GM21423 (cell line): ENCODE results near the gene PALLD.

Experiments used
- ATAC-seq: cut with Tn5 transposase; IDR thresholded peaks from one replicate; pipeline ENCODE4 v1.9.1; 2021; ENCODE audit warnings: mild to moderate bottlenecking, moderate library complexity; ENCODE audit not compliant: unreplicated experiment

Gene PALLD

DNA sequence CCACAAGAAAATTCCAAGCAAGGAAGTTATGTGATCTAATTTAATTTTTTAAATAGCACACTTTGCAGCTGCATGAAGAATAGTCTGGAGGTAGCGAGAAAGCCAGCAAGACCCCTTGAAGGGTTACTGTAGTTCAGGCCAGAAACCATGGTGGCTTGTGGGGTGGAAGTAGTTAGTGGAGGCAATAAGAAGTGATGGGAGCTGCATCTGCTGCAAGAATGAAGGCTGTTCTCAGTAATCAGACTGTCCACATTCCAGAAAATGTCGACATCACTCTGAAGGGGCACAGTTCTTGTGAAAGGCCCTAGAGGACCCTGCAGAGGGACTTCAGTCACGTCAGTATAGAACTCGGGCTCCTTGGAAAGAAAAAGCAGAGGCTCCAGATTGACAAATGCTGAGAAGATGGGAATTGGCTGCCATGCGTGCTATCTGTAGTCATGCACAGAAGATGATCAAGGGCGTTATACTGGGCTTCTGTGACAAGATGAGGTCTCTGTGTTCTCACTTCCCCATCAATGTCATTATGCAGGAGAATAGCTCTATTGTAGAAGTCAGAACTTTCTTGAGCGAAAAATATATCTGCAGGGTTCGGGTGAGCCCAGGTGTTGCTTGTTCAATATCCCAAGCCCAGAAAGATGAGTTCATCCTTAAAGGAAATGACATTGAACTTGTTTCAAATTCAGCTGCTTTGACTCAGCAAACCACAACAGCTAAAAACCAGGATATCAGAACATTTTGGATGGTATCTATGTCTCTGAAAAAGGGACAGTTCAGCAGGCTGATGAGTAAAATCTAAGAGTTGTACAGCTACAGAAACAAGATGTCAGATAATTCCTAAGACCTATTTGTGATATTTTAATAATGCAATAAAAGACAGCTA, 259.0 kb downstream of the PALLD start:
- ATAC-seq = no peak

DNA sequence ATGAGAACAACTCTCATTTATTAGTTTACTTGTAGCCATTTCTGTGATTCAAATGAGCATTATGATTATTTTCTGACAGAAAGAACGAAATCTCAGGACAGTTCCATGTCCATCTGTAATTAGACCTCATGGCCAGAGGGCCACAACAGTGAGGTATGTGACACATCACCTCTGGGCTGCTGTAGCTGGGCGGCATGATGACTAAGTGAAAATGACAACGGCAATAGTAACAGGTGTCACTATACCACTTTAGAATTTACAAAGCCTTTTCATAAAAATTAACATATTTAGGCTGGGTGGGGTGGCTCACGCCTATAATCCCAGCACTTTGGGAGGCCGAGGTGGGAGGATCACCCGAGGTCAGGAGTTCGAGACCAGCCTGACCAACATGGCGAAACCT, 260.6 kb downstream of the PALLD start:
- no peak for ATAC-seq

DNA sequence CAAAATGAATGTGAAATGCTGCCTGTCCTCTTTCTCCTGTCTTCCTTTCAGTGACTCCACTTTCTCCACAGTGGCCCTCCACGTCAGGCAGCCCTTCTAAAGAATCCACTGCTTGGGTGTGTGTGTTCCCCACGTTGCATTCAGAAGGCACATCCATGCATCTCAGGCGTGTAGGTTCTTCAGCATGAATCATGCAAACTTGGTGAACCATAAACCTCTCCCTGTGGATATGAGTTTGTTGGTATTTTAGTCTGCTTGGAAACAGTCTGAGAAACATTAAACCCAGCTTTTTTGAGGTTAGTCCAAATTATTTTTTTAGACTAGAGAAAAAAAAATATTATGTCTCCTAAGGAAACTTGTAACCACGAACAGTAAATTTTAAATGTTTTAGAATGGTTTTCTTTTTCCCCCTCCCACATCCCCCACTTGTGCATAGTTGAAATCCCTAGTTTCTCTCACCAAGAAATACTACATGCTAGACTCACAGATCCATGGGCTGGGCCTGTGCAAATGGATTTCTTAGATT, 261.6 kb downstream of the PALLD start:
- no peak for ATAC-seq

DNA sequence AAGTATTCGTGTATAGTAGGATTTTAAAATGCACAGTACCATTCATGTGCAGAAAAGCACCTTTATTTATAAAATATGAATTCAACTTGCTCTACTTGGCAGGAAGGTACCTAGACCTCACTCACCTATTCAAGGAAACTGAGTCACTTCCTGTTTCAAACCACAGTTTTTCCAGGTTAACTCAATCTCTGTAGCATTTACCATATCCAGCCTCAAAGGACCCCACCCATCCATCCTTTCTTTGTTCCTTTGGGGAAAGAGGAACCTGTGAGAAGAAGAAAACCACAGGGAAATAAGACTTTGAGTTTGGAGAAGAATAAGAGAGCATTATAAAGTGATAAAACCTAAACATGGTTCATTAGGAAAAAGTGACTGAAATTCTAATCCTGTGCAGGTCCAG, 262.5 kb downstream of the PALLD start:
- no peak for ATAC-seq

DNA sequence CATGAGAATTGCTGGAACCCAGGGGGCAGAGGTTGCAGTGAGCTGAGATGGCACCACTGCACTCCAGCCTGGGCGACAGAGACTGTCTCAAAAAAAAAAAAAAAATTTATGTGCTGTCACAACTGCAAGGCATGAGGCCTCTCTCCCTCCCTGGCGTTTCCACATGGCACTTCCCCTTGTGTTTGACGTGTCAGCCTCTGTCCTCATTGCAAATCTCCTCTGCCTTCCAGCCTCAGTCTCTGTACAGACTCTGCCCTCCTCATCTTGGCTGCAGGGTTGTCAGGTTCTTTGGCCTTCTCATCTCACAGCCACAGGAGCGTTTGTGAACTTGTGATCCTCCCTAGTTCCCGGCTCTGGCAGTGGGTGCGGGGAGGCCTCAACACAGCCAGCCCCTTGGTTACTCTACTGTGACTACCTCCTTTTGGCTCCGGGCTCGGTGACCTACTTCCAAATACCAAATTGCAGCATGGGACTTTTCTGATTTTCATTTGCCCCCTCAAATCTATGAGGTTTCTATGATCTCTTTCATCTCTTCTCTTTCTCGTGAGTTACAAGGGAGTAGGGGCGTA, 263.2 kb downstream of the PALLD start:
- no peak for ATAC-seq

DNA sequence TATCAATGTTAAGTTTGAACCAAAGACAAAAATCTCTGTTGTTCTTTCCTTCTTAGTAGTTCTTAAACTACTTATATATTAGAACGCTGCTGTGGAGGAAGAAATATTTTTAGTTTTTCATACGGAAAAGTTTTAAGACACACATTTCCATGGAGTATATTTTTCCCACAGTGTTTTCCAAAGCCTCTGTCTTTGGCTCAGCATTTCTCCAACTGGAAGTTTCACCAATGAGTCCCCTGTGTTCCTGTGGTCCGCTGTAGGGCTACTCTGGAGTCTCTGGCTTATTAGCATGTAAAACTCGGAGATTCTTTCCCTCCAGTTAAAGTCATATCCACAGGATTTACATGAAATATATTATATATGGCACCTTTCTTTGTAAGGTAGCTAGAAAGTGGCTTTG, 264.2 kb downstream of the PALLD start:
- ATAC-seq = no peak

DNA sequence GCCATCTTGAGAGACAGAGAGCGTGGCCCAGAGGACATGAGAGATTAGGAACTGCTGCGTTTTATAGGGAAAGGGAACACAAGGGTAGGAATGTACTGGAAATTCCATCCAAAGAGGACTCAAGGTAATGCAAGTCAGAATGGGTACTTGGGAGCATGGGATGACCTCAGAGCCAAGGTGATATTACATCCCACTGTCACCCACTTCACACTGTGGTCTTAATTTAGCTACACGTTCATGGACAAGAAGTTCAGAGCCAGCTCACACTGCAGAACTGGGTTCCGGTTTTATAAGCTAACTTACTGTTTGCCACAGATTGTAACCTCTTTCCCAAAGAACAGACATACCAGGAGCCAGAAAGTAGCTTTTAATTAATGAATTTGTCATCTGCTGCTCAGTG, 268.5 kb downstream of the PALLD start:
- no peak for ATAC-seq

DNA sequence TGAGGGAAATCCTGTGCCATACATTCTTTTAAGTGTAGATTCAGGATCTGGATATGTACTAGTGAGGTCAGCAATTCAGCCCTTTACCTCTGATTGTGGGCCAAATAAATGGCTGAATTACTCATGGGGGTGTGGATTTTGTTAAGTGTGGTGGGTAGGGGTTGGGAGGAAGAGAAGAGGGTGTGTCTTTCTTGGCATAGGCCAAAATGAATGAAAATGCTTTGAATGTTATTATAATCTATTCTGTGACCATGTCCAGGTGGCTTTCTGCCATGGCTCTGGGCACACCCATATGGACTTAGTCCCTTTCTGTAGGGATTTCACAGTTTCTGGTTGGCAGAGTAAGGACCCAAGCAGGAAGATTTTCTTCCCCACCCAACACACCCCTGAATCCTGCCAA, 268.9 kb downstream of the PALLD start:
- ATAC-seq = no peak

DNA sequence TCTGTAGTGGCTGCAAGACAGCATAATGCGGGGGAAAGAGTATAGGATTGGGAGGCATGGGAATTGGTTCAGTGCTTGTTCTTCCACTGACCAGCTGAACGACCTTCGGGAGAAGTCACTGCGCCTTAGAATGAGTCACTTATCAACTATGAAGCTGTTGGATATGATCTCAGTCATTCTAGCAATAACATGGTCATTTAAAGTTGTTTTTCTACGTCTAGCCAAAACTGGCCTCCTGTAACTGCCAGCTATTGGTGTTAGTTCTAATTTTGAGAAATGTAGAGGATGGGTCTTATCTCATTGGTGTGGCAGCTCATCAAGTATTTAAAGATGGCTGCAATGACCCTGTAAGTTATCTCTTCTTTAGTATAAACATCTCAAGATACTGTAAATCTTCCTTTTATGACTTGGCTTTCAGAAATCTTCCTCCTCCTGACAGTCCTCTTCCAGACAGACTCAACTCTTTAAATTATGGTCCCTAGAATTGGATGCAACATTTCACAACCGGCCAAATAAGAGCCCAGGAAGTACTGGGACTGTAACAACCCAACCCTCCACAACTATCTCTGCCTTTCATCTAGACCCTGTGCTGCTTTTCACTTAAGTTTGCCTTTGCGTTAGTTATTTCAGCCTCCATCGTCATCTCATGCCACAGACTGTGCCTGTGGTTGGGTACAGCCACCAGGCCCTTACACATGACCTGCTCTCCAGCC, 269.9 kb downstream of the PALLD start:
- no peak for ATAC-seq

DNA sequence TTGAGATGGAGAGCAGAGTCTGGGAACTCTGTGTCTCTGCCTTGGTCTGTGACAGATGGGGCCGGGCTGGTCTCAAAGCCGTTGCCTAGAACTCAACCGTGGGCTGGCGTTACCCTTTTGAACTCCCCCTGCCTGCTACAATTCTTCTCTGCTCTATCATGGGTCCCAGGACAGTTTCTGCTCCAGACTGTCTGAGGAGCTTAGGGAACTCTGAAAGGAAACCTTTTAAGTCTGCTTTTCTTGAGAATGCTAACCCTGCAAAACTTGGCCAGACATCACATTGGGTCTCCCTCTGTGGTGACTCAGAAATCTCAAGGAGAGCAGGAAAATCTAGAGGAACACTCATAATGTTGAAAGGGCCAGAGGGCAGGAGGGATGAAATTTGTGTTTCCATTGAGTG, 272.6 kb downstream of the PALLD start:
- ATAC-seq = no peak

DNA sequence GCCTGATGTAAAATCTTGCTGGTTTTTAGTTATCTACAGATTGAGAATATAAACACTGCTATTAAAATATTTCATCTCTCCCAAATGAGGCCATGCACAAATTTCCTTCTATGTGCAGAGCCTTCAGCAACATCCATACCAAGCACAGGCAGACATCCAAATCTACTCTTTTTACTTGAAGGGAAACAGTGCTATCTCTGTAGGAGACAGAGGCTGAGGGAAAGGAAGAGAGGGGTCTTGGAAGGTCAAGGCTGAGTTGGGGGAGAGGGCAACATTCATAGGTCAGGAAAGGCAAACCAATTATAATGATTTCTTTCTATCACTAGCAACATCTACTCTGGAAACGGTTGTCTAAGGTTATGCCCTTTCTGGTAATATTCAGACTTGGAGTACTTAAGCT, 273.0 kb downstream of the PALLD start:
- no peak for ATAC-seq

DNA sequence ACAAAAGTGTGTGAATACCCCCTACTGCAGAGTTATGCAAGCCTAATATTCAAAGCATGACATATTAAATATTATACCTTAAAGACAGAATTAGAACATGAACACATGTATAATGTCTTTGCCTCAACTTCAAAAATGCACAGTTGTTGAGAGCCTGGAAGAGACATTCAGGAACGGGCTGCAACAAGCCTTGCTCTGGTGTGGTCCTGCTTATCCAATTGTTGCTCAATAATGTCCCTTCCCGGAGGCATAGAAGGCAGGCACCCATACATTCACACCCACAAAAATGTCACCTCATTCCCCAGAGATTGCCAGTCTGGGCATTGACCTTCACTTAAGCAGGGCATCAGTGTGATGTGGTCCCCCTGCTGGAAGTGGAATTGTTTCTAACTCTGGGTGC, 274.4 kb downstream of the PALLD start:
- ATAC-seq = no peak

DNA sequence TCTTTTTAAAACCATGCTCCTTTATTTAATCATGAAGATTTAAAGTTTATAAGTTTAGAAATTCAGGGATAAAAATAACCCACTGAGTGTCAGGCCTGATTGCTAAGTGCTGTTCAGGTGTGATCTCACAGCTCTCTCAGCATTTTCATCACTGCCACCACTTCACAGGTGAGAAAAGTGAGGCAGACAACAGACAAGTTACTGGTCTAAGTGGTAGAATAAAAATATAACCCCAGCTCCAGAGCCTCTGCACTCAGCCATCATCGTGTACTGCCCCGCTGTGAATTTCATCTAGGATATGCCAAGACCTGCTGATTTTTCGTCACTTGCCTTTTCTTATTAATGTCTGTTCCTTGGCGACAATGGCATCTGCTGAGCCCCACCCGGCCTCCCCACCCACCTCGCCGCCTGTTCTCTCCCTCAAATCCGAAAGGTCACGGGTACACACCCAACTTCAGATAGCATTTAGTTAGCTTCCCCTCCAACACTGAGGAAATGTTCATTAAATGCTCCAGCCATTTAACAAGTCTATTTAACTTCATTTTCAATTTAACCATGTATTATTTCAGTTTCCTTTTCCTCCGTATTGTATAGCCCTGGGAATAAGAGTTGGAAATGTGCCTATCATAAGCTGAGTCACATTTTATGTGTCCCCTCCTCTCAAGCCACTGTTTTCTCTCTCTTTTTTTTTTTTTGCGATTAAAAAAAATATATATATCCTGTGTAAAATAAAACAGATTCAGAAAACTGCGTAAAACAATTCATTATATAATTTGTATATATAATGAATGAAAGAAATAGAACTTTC, 276.7 kb downstream of the PALLD start:
- ATAC-seq = no peak

DNA sequence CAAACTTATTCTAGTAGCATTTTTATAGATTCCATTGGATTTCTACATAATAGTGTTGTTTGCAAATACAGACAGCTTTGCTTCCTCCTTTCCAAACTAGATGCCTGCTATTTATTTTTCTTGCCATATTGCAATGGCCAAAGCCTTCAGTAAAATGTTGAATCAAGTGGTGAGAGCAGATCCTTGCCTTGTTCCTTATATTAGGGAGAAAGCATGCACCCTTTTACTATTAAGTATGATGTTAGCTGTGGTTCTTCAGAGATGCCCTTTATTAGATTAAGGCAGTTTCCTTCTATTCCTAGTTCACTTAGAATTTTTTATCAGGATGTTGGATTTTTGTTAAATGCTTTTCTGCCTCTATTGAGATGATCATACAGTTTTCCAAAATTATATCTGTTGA, 279.5 kb downstream of the PALLD start:
- ATAC-seq = no peak

DNA sequence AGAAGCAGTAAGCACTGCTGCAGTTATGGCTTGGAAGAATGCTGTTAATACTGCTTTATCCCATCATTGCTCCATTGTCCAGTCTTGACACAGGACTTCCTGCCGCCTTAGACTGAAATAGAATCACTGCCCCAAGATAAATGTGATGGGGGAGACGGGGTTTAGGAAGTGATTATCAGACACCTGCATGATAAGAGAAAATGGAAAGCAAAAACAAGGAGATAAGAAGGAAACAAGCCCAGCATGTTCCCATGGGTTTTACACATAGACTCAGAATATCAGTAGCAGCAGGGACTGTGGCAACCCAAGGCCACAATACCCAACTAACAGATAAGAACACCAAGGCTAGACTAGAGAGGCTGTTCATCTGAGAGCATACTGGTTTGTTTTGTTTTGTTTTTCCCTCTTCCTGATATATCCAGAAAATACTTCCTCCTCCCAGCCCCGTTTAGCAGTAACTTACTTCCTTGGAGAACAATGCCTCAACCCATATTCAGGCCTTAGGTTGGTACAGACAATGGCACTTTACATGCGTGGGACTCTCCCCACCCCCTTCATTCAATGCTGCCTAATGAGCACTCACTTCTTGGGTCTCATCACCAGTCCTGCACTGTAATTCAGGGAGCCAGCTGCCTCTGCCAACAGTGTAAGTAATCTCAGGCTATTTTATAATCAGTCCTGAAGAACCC, 280.6 kb downstream of the PALLD start:
- ATAC-seq = no peak

DNA sequence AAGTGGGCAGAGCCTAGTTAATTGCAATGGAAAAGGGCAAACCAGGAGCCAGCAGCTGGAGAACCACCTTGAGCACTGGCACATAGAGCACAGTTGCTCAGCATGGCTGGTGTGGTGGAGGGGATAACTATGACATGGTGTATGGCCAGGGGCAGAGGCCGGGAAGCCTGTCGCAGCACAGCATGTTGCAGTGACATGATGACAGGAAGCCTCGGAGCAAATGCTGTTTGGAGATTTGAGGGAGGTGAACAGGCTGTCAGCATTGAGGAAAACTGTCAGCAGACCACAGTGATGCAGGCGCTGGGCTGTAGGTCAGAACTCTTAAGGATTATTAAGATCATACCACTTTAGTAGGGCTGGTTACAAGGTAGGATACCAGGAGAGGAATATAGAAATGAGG, 284.5 kb downstream of the PALLD start:
- no peak for ATAC-seq

DNA sequence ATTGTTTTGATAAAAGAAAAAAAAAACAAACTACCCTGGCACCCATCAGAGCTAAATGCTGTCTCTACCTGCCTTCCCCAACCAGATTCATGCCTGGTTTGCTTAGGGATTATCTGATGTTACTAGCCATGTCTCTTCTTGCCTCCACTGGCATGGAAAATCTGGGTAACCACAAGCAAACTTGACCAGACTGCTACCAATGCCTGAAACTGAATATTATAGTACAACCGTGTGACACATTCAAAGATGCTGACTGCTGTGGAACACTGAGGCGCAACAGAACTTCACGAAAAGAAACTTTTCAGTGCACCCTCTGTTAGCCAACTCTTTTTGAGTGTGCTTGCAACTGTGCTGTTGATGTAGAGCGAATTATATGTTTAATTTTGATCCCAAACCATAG, 285.1 kb downstream of the PALLD start:
- no peak for ATAC-seq

DNA sequence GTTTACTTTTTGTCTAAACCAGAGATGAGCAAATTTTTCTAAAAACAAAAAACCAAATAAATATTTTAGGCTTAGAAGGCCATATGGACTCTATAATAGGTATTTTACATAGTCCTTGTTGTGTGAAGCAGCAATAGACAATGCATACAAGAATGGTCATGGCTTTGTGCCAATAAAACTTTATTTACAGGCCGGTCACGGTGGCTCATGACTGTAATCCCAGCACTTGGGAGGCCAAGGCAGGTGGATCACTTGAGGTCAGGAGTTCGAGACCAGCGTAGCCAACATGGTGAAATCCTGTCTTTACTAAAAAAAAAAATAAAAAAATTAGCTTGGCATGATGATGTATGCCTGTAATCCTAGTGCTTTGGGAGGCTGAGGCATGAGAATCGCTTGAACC, 285.6 kb downstream of the PALLD start:
- ATAC-seq = no peak

DNA sequence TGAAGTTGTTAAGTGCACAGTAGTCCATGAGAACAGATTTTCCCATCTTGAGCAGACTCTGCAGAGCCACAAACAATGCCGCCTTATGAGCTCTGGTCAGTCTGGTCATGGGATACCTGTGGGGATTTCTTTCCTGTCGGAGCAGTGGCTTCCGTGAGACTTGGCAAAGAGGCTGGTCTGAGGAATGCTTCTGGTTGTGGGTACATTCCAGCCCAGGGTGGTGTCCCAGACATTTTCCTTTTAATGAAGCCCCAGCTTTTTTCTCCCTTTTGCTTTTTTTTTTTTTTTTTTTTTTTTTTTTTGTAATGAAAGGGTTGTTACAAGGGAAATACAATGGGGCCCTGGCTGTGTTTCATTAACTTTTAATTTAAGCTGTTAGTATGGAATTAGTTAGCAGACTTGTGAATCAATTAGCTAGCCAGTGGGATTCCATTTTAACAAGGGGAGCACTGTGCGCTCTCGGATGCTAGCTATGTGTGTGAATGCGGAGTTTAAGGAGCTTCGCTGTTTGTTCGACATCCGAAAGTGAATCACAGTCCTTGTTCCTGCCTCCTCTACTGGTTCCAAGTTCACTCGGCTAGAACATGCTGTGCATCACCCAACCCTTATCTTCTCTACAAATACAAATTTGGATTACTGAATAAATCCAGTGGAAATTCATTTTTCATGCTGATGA, 288.1 kb downstream of the PALLD start:
- ATAC-seq = no peak

DNA sequence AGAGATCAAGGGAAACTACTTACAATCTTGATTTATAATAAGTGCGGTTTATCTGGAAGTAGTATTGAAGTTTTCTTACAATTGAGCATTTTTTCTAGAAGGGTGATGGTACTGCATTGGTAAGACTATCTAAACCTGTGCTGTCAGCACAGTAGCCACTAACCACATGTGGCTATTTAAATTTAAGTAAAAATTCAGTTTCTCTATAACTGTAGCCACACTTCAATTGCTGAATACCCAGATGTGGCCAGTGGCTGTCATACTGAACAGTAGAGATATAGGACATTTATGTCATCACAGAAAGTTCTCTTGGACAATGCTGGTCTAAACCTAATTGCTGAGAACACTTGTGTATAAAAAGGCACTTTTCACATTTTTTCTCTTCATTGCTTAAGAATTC, 290.5 kb downstream of the PALLD start:
- ATAC-seq = no peak
